ENCODE measurements around the gene ZNF683. TPM values are rescaled to one million over a fixed set of nuclear protein-coding genes. Genes with fewer than 3 reads are reported as not detected.
A peak's percentile ranks its signal among the peaks of the same experiment; 100 is the strongest.
"Not testable (repeated sequence)": the region's sequence is repeated elsewhere in the genome, so short reads cannot be mapped to it uniquely, and the experiment has no call there.

ZNF683 gene
- total and polyA plus RNA-seq, 2 of the 4 experiments (the other 2 are of a cell fraction) = not detected

DNA sequence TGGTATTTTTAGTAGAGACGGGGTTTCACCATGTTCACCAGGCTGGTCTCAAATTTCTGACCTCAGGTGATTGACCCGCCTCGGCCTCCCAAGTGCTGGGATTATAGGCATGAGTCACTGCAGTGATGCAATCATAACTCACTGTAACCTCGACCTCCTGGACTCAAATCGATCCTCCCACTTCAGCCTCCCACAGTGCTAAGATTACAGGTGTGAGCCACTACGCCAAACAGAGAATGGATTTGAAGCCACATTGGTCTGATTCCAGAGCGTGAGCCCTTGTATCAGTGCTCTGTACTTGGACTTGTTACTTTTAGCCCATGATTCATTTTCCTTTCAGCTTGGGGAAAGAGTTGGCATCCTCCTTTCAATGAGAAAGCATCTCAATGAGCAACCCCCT is 14.9 kb upstream of the ZNF683 start:
- Histone ChIP-seq H4K5ac (ENCODE audit: low read depth, low read length) (no peak overlapping the region), H4K91ac (ENCODE audit: insufficient read depth, low read depth, low read length) (no peak overlapping the region), H2BK20ac (ENCODE audit: low read depth, low read length) (no peak overlapping the region), H3K79me1 (ENCODE audit: low read depth in 1 of 2, low read length in 2 of 2) (no peaks in the 10 kb centered on the region), H4K8ac (ENCODE audit: low read depth in 2 of 2, low read length in 2 of 2) (no peak overlapping the region), H4K20me1 (ENCODE audit: insufficient read depth, low read length) (no peaks in the 10 kb centered on the region), H3K4me1 (ENCODE audit: control insufficient read depth, insufficient read depth, low read length) (peaks cover 2% of the 10 kb centered on the region), H3K4ac (ENCODE audit: low read depth, low read length) (no peak overlapping the region), H2AK9ac (replicated peaks; ENCODE audit: low read depth, low read length, poor library complexity) (no peak overlapping the region), H2AK5ac (ENCODE audit: low read depth, low read length) (no peak overlapping the region), H2BK5ac (ENCODE audit: low read depth, low read length, poor library complexity, severe bottlenecking) (no peak overlapping the region), H3K4me2 (ENCODE audit: low read depth, low read length) (no peak overlapping the region), H3K27ac (ENCODE audit: insufficient read depth, low read length) (no peak overlapping the region), H3K9me1 (ENCODE audit: insufficient read depth, low read length) (no peaks in the 10 kb centered on the region), H2BK120ac (ENCODE audit: low read depth, low read length) (no peak overlapping the region), H3K56ac (ENCODE audit: extremely low read depth, insufficient read depth, low read length) (no peak overlapping the region), H3K9ac (ENCODE audit: low read depth, low read length) (no peak overlapping the region), H2AFZ (replicated peaks; ENCODE audit: low read length, poor library complexity) (no peak overlapping the region), H3K23ac (ENCODE audit: low read depth, low read length) (no peak overlapping the region), H3K14ac (replicated peaks; ENCODE audit: low read depth, low read length) (no peak overlapping the region), H3K4me3 (ENCODE audit: insufficient read depth, low read depth, low read length) (no peak overlapping the region), H3K36me3 (ENCODE audit: control insufficient read depth, insufficient read depth, low read length) (no peaks in the 10 kb centered on the region), H3K18ac (ENCODE audit: low read depth, low read length) (no peak overlapping the region), H3K9me3 (ENCODE audit: control insufficient read depth, insufficient read depth, low read length) (no peaks in the 10 kb centered on the region), H2BK15ac (ENCODE audit: low read depth, low read length) (no peak overlapping the region), H3K27me3 (ENCODE audit: control insufficient read depth, insufficient read depth, low read length) (no peaks in the 10 kb centered on the region)
- intact Hi-C loops (cut with micrococcal nuclease) = no loop called here
- in situ Hi-C loops (cut with MboI; ENCODE audit: low sequenced_read_pairs) = no loop called here
- CTCF ChIA-PET = no interaction called here
- no peak for TF ChIP-seq USF2 (IDR thresholded peaks at IDR 0.05; ENCODE audit: low read depth, low read length)
- peak; percentile 84 for TF ChIP-seq CEBPB (IDR thresholded peaks at IDR 0.05; ENCODE audit: low read depth, low read length)
- POLR2A ChIA-PET (ENCODE audit: unreplicated experiment) = interaction anchor here (0.6 kb wide), 1 partner anchor 30 kb away, joined by 7 read pairs; no protein-coding TSS in a partner anchor
- no peak for ATAC-seq (ENCODE audit: low read depth)
- DNase-seq = peak; percentile 55
- BruUV-seq (replicated peaks) = no TSS peak
- dilution Hi-C loops (cut with HindIII; ENCODE audit: low sequenced_read_pairs, unreplicated experiment) = no loop called here
- 71% methylated on average over 2 of the region's 7 CpGs; no CpG with 5 or more reads in 1 of the 2 experiments for WGBS, 2 experiments (ENCODE audit: extremely low coverage in 2 of 2, insufficient read length in 1 of 2)

GRCh38 chr1:26385063-26385462 is 12.5 kb upstream of the ZNF683 start:
- H3K4ac ChIP-seq (ENCODE audit: low read depth, low read length); H3K27ac ChIP-seq (ENCODE audit: insufficient read depth, low read length); H2AK9ac ChIP-seq (replicated peaks; ENCODE audit: low read depth, low read length, poor library complexity); H2BK5ac ChIP-seq (ENCODE audit: low read depth, low read length, poor library complexity, severe bottlenecking); H3K18ac ChIP-seq (ENCODE audit: low read depth, low read length); H3K23ac ChIP-seq (ENCODE audit: low read depth, low read length); H4K5ac ChIP-seq (ENCODE audit: low read depth, low read length); H2BK15ac ChIP-seq (ENCODE audit: low read depth, low read length); H3K4me1 ChIP-seq (ENCODE audit: control insufficient read depth, insufficient read depth, low read length); H3K14ac ChIP-seq (replicated peaks; ENCODE audit: low read depth, low read length); in situ Hi-C loops (cut with MboI; ENCODE audit: low sequenced_read_pairs); POLR2A ChIA-PET (ENCODE audit: unreplicated experiment); H2AFZ ChIP-seq (replicated peaks; ENCODE audit: low read length, poor library complexity); H2BK20ac ChIP-seq (ENCODE audit: low read depth, low read length); H3K36me3 ChIP-seq (ENCODE audit: control insufficient read depth, insufficient read depth, low read length); H3K9ac ChIP-seq (ENCODE audit: low read depth, low read length); H4K20me1 ChIP-seq (ENCODE audit: insufficient read depth, low read length); H4K8ac ChIP-seq (ENCODE audit: low read depth in 2 of 2, low read length in 2 of 2); H3K56ac ChIP-seq (ENCODE audit: extremely low read depth, insufficient read depth, low read length); DNase-seq; H3K27me3 ChIP-seq (ENCODE audit: control insufficient read depth, insufficient read depth, low read length); intact Hi-C loops (cut with micrococcal nuclease); H3K9me1 ChIP-seq (ENCODE audit: insufficient read depth, low read length); H4K91ac ChIP-seq (ENCODE audit: insufficient read depth, low read depth, low read length); H3K4me2 ChIP-seq (ENCODE audit: low read depth, low read length); ATAC-seq (ENCODE audit: low read depth); dilution Hi-C loops (cut with HindIII; ENCODE audit: low sequenced_read_pairs, unreplicated experiment); BruUV-seq (replicated peaks); H3K9me3 ChIP-seq (ENCODE audit: control insufficient read depth, insufficient read depth, low read length); H2BK120ac ChIP-seq (ENCODE audit: low read depth, low read length); H2AK5ac ChIP-seq (ENCODE audit: low read depth, low read length); H3K79me1 ChIP-seq (ENCODE audit: low read depth in 1 of 2, low read length in 2 of 2); H3K4me3 ChIP-seq (ENCODE audit: insufficient read depth, low read depth, low read length); CTCF ChIA-PET: not testable (repeated sequence)
- WGBS, 2 experiments (ENCODE audit: extremely low coverage in 2 of 2, insufficient read length in 1 of 2) = 80% methylated on average over 1 of the region's 3 CpGs; no CpG with 5 or more reads in 1 of the 2 experiments
